K562 (cell line): ENCODE data around the gene FOXN3. TPM values are rescaled to one million over a fixed set of nuclear protein-coding genes. Genes with fewer than 3 reads are reported as not detected.

Experiments
- ATAC-seq: fragments of 200-7000 bp; cut with Tn5 transposase; 3 replicates; pipeline ENCODE4 v1.9.1; 2020; ENCODE audit warnings: moderate library complexity
- BruUV-seq: library from RNA; stranded (reverse); fragments of 400-500 nt; replicated peaks from 2 replicates; lab custom pipeline; 2021; lab: Mats Ljungman, UMichigan
- CTCF ChIA-PET: fragments of 300-600 bp; formaldehyde crosslinking; extraction: SDS; loops from one replicate; lab custom pipeline; 2021; ENCODE audit warnings: low intra/inter-chr PET ratio; lab: Yijun Ruan, JAX
- POLR2A ChIA-PET: fragments of 300-600, 350-650 bp; sonication (Branson Sonifier 250); formaldehyde crosslinking; extraction: SDS; loops from one replicate; lab custom pipeline; 2021; ENCODE audit warnings: antibody characterized with exemption, inconsistent platforms; lab: Yijun Ruan, JAX
- DNase-seq, 4 experiments: peaks; one replicate each; pipeline versions ENCODE4 v3.0.0 to v3.0.0-alpha.2; 2011 to 2018; ENCODE audit warnings: low spot score in 3 of 4, mixed read lengths in 3 of 4; ENCODE audit errors: extremely low read depth in 1 of 4
- FAIRE-seq: peaks from 2 replicates; lab custom pipeline; 2011; peaks lifted over from hg19 to GRCh38; lab: Jason Lieb, UNC
- H2AFZ ChIP-seq: 2 replicates; pipeline ENCODE4 v1.6.0; 2011; ENCODE audit warnings: low read depth, low read length, control low read depth, inconsistent platforms
- H3K27ac ChIP-seq: fragments of 200-600 bp; 3 replicates; pipeline ENCODE4 v1.8.0; 2011; ENCODE audit warnings: low read depth, mild to moderate bottlenecking, control low read depth, inconsistent platforms, low read length, moderate library complexity, mixed read lengths; ENCODE audit errors: extremely low read depth
- H3K27me3 ChIP-seq, 2 experiments: fragments of 300-600 bp in 1 of 2; 2 replicates in 1 of 2; 3 replicates in 1 of 2; pipeline versions ENCODE4 v1.6.0 to v1.8.0; 2011; ENCODE audit warnings: inconsistent platforms in 2 of 2, low read length in 2 of 2, mild to moderate bottlenecking in 1 of 2, mixed read lengths in 1 of 2, moderate library complexity in 1 of 2; ENCODE audit not compliant: control insufficient read depth in 2 of 2, insufficient read depth in 2 of 2
- H3K36me3 ChIP-seq: fragments of 300-600 bp; 3 replicates; pipeline ENCODE4 v1.8.0; 2011; ENCODE audit warnings: mild to moderate bottlenecking, low read length, inconsistent platforms; ENCODE audit not compliant: control insufficient read depth, insufficient read depth
- H3K4me1 ChIP-seq, 2 experiments: fragments of 200-600 bp in 1 of 2; replicated peaks in 1 of 2; 2 replicates in 1 of 2; 3 replicates in 1 of 2; pipeline versions ENCODE4 v1.5.1 to v1.8.0; 2011; ENCODE audit warnings: inconsistent platforms in 2 of 2, low read length in 2 of 2, mild to moderate bottlenecking in 1 of 2, mixed read lengths in 1 of 2, moderate library complexity in 1 of 2; ENCODE audit not compliant: control insufficient read depth in 2 of 2, insufficient read depth in 2 of 2
- H3K4me2 ChIP-seq: 2 replicates; pipeline ENCODE4 v1.6.1; 2011; ENCODE audit warnings: low read length, control low read depth, inconsistent platforms, mixed read lengths; ENCODE audit not compliant: insufficient read depth
- H3K4me3 ChIP-seq: fragments of 200-600 bp; sonication (generic), shearing (Covaris generic); 2 replicates; pipeline ENCODE4 v1.5.1; 2016; ENCODE audit warnings: control low read depth, inconsistent platforms
- H3K79me2 ChIP-seq: fragments of 200-600 bp; 3 replicates; pipeline ENCODE4 v1.8.0; 2011; ENCODE audit warnings: low read length, inconsistent platforms; ENCODE audit not compliant: control insufficient read depth, insufficient read depth
- H3K9ac ChIP-seq, 2 experiments: 2 replicates each; pipeline versions ENCODE4 v1.6.0 to v1.6.1; 2011; ENCODE audit warnings: low read depth in 2 of 2, low read length in 2 of 2, control low read depth in 1 of 2, inconsistent platforms in 1 of 2, mild to moderate bottlenecking in 1 of 2, mixed read lengths in 1 of 2; ENCODE audit not compliant: insufficient read depth in 1 of 2
- H3K9me1 ChIP-seq: one replicate; pipeline ENCODE4 v1.6.0; 2011; ENCODE audit warnings: inconsistent platforms, mild to moderate bottlenecking, low read length, moderate library complexity; ENCODE audit not compliant: control insufficient read depth, insufficient read depth
- H3K9me3 ChIP-seq: replicated peaks from 2 replicates; pipeline ENCODE4 v1.5.1; 2011; ENCODE audit warnings: low read depth, low read length, inconsistent platforms; ENCODE audit not compliant: control insufficient read depth, insufficient read depth
- H4K20me1 ChIP-seq: replicated peaks from 2 replicates; pipeline ENCODE4 v1.6.1; 2011; ENCODE audit warnings: low read length, inconsistent platforms, mixed read lengths; ENCODE audit not compliant: control insufficient read depth, insufficient read depth
- JUNB ChIP-seq: fragments of 450-650 bp; formaldehyde crosslinking; conservative IDR thresholded peaks from 2 replicates; pipeline ENCODE4 v1.4.0; 2020; ENCODE audit warnings: mild to moderate bottlenecking
- NELFE ChIP-seq: IDR thresholded peaks from 2 replicates; pipeline ENCODE4 v1.6.1; 2011; ENCODE audit warnings: mild to moderate bottlenecking; ENCODE audit not compliant: insufficient read depth, insufficient read length
- NONO ChIP-seq, 2 experiments: fragments of 200-400 bp in 1 of 2; fragments of 450-650 bp in 1 of 2; formaldehyde crosslinking in 1 of 2; IDR thresholded peaks; 2 replicates each; pipeline ENCODE4 v1.6.1; 2017; ENCODE audit warnings: low read depth in 2 of 2, mild to moderate bottlenecking in 2 of 2, moderate library complexity in 2 of 2, low read length in 1 of 2
- ZEB2 ChIP-seq: fragments of 450-650 bp; IDR thresholded peaks from 2 replicates; pipeline ENCODE4 v1.6.1; 2016
- WGBS: fragments of 100-300 bp; shearing (Covaris generic); methylation state at CpG from one replicate; pipeline ENCODE4 v1.1.6; 2016; ENCODE audit warnings: low coverage, mixed read lengths; ENCODE audit not compliant: insufficient coverage; ENCODE audit errors: missing lambda C conversion rate; 5-methylcytosine and 5-hydroxymethylcytosine counted together
- in situ Hi-C: fragments of 300-500 bp; cut with MboI; formaldehyde crosslinking; loops from 4 replicates; pipeline ENCODE4 v1.15.0; 2018; ENCODE audit warnings: inconsistent platforms, mixed read lengths
- intact Hi-C: fragments of 100-400 bp; cut with micrococcal nuclease; formaldehyde crosslinking; loops from 2 replicates; pipeline ENCODE4 v1.14.2; 2022
- polyA plus RNA-seq, 8 experiments: library from polyadenylated mRNA; depleted of rRNA in 4 of 8; stranded (reverse) in 5 of 8; unstranded in 3 of 8; fragments of >200 nt; fragmentation: Nextera tagmentation in 2 of 8; fragmentation: Illumina TruSeq in 1 of 8; extraction: Ambion mirVana in 2 of 8; extraction: Trizol in 1 of 8; gene quantifications; 2 replicates each; pipeline versions ENCODE4 v1.2.1 to v1.2.3, GENCODE V29; 2011 to 2014; ENCODE audit warnings: inconsistent platforms in 1 of 8, missing spikeins in 1 of 8
- total RNA-seq, 7 experiments: library from RNA; depleted of rRNA in 6 of 7; stranded (reverse); fragments of >200 nt in 6 of 7; fragmentation: Illumina TruSeq in 2 of 7; extraction: Trizol in 2 of 7; gene quantifications; 2 replicates each; pipeline versions ENCODE4 v1.2.1 to v1.2.3, GENCODE V29; 2011 to 2021; ENCODE audit warnings: low replicate concordance in 1 of 7
- TF ChIP-seq, protein P1 (sequence below), 2 experiments: fragments of 250-450 bp in 1 of 2; fragments of 450-650 bp in 1 of 2; sonication (Bioruptor Pico) in 1 of 2; IDR thresholded peaks; 2 replicates each; pipeline versions ENCODE4 v1.6.1 to v1.8.0; 2016 to 2021; ENCODE audit warnings: mild to moderate bottlenecking in 2 of 2, moderate library complexity in 2 of 2, missing compliant biosample characterization in 1 of 2, missing genetic modification characterization in 1 of 2

Gene FOXN3
- total and polyA plus RNA-seq, 9 of the 15 experiments (the other 6 are each of a cell fraction or from before 2014, with no cell fraction given) = 0.07 to 1.3 (median 0.40) TPM

DNA sequence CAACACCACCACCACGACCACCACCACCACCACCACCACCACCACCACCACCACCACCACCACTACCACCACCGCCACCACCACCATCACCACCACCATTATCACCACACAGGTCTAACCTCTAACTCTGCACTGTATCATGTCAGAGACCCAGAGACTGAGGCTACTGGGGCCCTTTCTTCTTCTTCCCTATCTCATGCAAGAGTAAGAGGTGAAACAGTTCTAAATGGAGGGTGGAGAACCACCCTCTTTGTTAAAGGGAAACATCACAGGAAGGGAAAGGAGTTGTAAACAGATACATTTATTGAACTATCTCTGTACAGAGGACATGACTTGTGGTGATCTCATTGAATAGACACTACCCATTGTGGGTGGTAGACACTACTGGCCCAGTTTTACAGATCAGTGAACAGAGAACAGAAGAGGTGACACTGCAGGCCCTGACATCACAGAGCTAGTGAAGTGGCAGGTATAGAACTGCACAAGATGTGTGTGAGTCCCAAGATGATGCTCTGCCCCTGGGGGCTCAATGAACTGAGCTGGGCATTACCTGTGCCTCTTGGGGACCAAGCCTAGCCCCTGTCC, 91.6 kb downstream of the FOXN3 start:
- CTCF ChIA-PET = no interaction called here
- no peak overlapping the region for H2AFZ ChIP-seq
- no peak for TF ChIP-seq NELFE
- TF ChIP-seq ZEB2 = no peak
- TF ChIP-seq, protein P1, sequence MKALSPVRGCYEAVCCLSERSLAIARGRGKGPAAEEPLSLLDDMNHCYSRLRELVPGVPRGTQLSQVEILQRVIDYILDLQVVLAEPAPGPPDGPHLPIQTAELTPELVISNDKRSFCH (CRISPR knock-in tag; IDR thresholded peaks at IDR 0.05) = no peak
- TF ChIP-seq, protein P1 (tag; IDR thresholded peaks at IDR 0.05) = no peak
- no peak for TF ChIP-seq NONO (IDR thresholded peaks at IDR 0.05; ENCODE audit: low read depth in 2 of 2, low read length in 1 of 2)
- no peak for TF ChIP-seq JUNB
- TF ChIP-seq, all 486 proteins: peak for 0
- Histone ChIP-seq H3K79me2 (no peaks in the 10 kb centered on the region), H3K9ac (no peak overlapping the region), H3K36me3 (no peaks in the 10 kb centered on the region), H3K9me1 (no peaks in the 10 kb centered on the region), H3K4me1 (no peaks in the 10 kb centered on the region), H3K27me3 (peaks cover 0 to under 1% of the 10 kb centered on the region in 2 experiments; a peak in 2 of 5 replicates), H4K20me1 (no peaks in the 10 kb centered on the region), H3K4me3 (no peak overlapping the region), H3K4me2 (no peak overlapping the region), H3K27ac (no peak overlapping the region), H3K9me3 (no peaks in the 10 kb centered on the region)
- DNase-seq = no peak
- no peak for FAIRE-seq
- no peak for ATAC-seq
- BruUV-seq = no TSS peak
- POLR2A ChIA-PET = no interaction called here
- intact Hi-C loops (no loop called here), in situ Hi-C loops (no loop called here)
- 17% methylated on average over 1 of the region's 2 CpGs for WGBS
